GDM1 (cell line): ENCODE data around the gene TMEM123.
A peak's percentile ranks its signal among the peaks of the same experiment; 100 is the strongest.
"Not testable (repeated sequence)": the region's sequence is repeated elsewhere in the genome, so short reads cannot be mapped to it uniquely, and the experiment has no call there.

Source experiments
- DNase-seq: peaks from one replicate; lab custom pipeline; 2025; lab: John Stamatoyannopoulos, UW

Gene TMEM123

DNA sequence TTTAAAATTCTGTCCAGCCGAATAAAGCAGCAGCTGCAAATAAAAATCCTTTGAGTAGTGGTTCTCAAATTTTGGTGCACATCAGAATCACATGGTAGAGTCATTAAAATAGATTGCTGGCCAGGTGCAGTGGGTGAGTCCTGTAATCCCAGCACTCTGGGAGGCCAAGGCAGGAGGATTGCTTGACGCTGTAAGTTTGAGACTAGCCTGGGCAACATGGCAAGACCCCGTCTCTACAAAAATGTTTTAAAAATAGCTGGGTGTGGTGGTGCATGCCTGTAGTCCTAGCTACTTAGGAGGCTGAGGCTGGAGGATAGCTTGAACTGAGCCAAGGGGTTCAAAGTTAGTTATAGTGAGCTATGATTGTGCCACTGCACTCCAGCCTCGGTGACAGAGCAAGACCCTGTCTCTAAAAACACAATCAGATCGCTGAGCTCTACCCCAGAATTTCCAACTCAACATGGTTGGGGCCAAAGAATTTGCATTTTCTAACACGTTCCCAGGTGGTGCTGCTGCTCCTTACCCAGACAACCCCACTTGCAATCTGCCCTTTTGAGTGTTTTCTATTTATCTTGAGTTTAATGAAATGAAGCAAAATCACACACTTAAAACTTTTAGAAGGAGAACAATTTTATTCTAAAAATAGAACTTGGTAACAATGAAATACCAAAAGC lies 56.7 kb downstream of the TMEM123 start:
- DNase-seq: no peak

DNA sequence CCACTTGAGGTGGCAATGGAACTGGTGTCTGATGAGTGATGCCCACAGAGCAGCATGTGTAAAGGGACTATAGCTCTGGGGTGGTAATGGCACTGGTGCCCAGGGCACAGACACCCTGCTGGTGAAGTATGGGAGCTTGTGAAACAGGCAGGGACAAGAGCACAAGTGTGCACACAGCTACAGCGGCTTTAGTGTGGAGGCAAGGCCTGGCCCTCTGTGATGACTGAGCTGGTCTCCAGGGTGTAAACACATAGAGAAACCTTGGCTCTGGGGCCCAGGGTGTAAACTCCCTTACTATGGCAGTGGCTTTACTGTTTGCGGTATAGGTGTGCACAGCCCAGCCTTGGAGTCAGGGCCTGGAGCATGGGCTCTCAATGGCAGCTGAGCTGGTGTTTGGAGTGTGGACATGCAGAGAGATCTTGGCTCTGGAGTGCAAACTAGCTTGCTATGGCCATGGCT lies 59.3 kb downstream of the TMEM123 start:
- DNase-seq: no peak

DNA sequence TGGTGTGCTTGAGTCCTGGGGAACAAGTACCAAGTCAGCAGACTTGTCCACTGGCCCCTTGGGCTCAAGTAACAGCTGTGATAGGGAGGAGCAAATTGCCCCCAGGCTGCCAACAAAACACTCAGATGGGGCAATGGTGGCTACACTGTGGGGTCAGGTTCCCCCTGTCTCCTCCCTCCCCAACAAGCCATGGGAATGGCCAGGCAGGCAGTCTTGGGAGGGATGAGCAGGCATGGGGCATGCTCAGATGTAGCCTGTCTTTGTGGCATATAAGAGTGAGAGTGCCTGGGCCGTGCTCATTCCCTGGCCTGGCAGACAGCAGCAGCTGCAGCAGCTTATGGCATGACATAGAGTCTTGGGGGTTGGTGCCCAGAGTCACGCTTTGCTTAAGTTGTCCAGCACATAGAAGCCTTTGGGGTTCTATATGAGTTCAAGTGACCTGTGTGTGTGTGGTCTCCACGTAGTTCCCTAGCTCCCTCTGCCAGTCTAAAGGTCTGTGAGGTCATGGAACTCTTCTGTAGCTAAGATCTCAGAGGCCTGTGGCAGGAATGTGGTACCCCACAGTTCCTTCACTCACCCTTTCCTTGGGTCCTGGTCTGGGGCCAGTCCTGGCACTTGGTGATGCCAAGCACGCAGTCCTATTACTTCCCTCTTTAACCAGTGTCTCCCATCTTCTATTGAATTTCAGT lies 60.9 kb downstream of the TMEM123 start:
- DNase-seq: no peak

DNA sequence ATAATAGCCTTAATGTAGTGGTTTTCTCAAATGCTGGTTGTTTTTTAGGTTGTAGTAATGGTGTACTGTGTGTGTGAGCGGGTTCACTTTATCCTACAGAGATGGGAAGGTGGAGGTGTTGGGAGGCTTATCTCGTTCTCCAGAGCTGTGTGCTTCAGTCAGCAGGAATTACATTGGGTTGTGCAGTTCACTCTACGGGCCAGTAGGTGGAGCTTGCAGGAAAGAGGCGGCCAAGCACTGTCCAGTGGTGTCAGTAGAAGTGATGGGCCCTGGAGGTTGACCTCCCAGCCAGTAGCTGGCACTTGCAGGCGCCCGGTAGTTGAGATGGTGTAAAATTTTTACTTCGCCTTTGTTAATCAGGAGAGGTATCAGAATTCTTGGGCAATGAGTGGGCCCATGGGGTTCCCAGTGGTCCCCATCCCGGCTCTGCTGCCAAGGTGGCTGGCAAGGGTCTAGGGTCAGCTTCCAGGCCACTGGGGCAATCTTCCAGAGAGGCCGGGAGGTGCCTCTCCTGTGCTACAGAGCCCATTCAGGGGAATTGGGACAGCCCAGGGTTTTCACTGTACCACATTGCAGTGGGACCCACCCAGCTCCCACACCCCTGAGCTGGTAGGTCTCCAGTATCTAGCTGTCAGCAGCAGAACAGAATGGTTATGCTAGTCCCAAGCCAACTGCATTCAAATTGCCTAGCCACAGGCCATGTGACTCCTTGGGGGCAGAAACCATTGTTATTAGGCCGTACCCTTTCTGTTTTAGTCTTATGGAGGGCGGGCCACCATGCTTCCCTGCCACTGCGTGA lies 61.7 kb downstream of the TMEM123 start:
- DNase-seq: peak; percentile 26

- DNase-seq: no peak
Observed at GRCh38 chr11:102389253-102389652, 63.3 kb downstream of the TMEM123 start.

DNA sequence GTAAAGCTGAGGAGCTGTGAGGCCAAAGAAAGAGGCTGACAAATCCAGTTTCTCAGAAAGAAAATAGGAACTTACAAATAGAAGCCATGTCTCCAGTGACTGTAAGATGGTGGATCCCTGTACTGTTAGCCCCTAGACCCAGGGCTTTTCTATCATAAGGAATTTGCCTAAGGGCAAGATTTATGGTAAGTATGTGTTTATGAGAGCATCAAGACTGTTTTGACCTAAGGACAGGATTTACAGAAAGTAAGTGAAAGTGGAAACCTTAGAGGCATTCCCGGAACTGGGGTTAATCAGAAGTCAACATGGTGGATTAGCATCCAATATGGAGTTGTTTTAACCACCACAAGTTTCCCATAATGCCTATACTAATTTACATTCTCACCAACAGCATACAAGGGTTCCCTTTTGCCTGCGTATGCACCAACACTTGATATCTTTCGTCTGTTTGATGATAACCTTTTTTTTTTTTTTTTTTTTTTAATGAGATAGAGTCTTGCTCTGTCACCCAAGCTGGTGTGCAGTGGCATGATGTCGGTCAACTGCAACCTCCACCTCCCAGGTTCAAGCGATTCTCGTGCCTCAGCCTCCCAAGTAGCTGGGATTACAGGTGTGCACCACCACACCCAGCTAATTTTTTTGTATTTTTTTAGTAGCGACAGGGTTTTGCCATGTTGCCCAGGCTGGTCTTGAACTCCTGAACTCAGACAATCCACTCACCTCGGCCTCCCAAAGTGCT lies 65.4 kb downstream of the TMEM123 start:
- no peak for DNase-seq

- DNase-seq: no peak
Observed at GRCh38 chr11:102386136-102386734, 66.3 kb downstream of the TMEM123 start.

GRCh38 chr11:102385085-102386007 lies 67.2 kb downstream of the TMEM123 start:
- no peak for DNase-seq

DNA sequence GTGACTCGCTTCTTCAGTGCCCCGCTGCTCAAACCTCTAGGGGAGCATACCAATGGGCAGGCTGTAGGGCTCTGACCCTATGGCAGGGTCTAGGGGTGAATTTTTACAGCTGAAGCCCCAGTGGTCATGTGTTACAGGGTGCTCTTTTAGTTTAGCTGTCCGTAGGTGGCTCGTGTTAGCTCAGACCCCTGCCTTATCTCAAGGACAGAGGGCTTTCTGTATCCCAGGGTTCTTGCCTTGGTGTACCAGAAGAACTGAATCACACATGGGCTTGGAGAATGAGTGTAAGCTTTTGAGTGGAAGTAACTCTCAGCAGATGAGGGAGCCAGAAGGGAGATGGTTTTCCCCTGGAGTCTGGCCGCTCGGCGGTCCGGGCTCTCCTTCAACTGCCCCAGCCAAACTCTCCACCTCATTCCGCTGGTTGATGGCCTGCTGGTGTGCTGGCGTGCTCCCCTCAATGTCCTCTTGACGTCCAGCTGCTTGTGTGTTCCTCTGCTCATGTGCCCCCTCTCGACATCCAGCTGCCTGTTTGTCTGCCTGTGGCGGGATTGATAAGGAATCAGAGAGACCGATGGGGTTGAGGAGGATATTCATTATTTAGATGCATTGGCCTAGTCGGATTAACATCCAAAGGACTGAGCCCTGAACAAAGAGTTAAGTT lies 68.0 kb downstream of the TMEM123 start:
- no peak for DNase-seq

- DNase-seq: no peak
Observed at GRCh38 chr11:102383839-102384238, 68.7 kb downstream of the TMEM123 start.

- DNase-seq: no peak
Observed at GRCh38 chr11:102382384-102382783, 70.2 kb downstream of the TMEM123 start.

DNA sequence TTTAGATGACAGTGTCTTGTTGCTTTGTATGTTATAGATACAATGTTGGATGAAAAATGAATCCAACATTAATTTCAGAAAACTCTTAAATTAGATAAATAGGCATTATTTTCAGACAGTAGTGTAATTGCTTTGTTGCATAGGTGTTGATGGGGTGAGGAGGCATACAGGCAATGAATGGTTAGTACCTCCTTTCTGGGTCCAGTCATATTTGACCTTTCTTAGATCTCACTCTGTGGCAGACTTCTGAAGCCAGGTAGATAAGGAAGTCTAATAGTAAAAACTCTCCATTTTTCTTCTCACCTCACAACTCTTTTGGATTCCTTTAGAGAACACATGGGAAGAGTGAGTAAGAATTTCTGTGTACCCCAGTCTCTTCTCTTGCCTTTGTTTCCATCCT lies 73.7 kb downstream of the TMEM123 start:
- DNase-seq: no peak

DNA sequence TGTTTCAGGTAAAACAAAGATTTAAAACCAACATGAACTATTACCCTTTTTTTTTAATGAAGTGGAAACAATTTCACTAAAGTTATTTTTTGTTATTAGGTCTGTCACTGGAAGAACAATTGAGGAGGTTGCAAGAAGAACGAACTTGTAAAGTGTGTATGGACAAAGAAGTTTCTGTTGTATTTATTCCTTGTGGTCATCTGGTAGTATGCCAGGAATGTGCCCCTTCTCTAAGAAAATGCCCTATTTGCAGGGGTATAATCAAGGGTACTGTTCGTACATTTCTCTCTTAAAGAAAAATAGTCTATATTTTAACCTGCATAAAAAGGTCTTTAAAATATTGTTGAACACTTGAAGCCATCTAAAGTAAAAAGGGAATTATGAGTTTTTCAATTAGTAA lies 74.7 kb downstream of the TMEM123 start:
- no peak for DNase-seq

DNA sequence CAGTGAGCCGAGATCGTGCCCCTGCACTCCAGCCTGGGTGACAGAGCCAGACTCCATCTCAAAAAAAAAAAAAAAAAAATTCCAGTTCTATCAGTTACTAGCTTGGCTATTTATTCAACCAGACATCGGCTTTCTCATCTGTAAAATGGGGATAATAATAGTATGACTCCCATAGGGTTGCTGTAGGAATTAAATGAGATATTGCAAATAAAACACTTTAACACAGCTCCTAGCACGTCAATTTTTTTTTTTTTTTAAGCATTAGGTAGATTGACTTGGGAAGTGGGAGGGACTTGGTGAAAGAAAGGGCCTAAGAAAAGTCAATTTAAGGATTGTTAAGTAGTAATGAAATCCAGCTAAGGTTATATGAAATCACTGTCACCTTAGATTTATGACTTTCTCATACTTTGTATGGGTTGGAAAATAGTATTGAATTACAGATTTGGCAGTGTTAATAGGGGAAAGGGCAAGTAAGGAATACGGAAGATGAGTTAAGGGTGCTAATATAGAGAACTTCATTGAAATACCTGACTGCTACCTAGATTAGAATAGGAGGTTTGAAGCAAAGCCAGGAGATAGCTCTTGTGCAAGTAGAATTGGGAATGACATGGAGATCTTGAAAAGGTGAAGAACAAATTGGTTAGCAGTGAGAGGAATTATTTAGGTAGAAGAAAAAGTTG lies 76.7 kb downstream of the TMEM123 start:
- DNase-seq: no peak

DNA sequence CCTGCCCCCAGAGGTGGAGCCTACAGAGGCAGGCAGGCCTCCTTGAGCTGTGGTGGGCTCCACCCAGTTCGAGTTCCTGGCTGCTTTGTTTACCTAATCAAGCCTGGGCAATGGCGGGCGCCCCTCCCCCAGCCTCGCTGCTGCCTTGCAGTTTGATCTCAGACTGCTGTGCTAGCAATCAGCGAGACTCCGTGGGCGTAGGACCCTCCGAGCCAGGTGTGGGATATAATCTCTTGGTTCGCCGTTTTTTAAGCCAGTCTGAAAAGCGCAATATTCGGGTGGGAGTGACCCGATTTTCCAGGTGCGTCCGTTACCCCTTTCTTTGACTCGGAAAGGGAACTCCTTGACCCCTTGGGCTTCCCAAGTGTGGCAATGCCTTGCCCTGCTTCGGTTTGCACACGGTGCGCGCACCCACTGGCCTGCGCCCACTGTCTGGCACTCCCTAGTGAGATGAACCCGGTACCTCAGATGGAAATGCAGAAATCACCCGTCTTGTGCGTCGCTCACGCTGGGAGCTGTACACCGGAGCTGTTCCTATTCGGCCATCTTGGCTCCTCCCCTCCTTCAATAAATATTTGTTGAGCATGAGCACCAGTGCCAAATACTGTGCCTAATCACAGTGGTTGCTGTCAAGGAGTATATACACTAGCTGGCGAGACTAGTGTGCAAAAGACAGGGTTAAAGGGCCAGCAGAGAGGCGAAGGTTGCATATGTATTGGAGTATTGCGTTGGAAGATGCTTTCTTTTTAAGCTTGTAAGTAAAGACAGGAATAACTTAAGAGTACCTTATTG lies 77.7 kb downstream of the TMEM123 start:
- not testable (repeated sequence) for DNase-seq

GRCh38 chr11:102368472-102368871 lies 84.1 kb downstream of the TMEM123 start:
- no peak for DNase-seq

- DNase-seq: no peak
Observed at GRCh38 chr11:102367364-102367763, 85.2 kb downstream of the TMEM123 start.

- no peak for DNase-seq
Observed at GRCh38 chr11:102364991-102365390, 87.6 kb downstream of the TMEM123 start.
